NB4 (cell line): Measurements from ENCODE around the gene FMNL2.

Source experiments
- DNase-seq: peaks from one replicate; pipeline ENCODE4 v3.0.0; 2010; ENCODE audit warnings: low read depth
- H3K4me3 ChIP-seq: one replicate; pipeline ENCODE4 v1.5.1; 2011; ENCODE audit warnings: mild to moderate bottlenecking, low read depth, low read length, moderate library complexity
- CTCF ChIP-seq: IDR thresholded peaks from one replicate; pipeline ENCODE4 v1.5.1; 2012; ENCODE audit warnings: low read depth, low read length
- MAX ChIP-seq: IDR thresholded peaks from 2 replicates; pipeline ENCODE4 v1.6.1; 2011; ENCODE audit warnings: low read depth, low read length
- MYC ChIP-seq: IDR thresholded peaks from 2 replicates; pipeline ENCODE4 v1.6.1; 2011; ENCODE audit warnings: low read depth, low read length
- POLR2A ChIP-seq: IDR thresholded peaks from 2 replicates; pipeline ENCODE4 v1.6.1; 2011; ENCODE audit warnings: mild to moderate bottlenecking; ENCODE audit not compliant: insufficient read length; ENCODE audit errors: extremely low read depth

Gene FMNL2

GRCh38 chr2:152395572-152395971 is 60.6 kb downstream of the FMNL2 start:
- TF ChIP-seq MYC, result no peak
- TF ChIP-seq CTCF, result no peak
- TF ChIP-seq MAX, result no peak
- TF ChIP-seq POLR2A, result no peak
- no peak overlapping the region for H3K4me3 ChIP-seq
- no peak for DNase-seq

- TF ChIP-seq CTCF (no peak), POLR2A (no peak), MAX (no peak)
- no peak for DNase-seq
- no peak overlapping the region for H3K4me3 ChIP-seq
Observed at GRCh38 chr2:152396051-152396511, 61.1 kb downstream of the FMNL2 start.

- DNase-seq, result no peak
- TF ChIP-seq MAX (no peak), MYC (no peak), CTCF (no peak), POLR2A (no peak)
Observed at GRCh38 chr2:152396763-152397162, 61.8 kb downstream of the FMNL2 start.

GRCh38 chr2:152399003-152399402 is 64.0 kb downstream of the FMNL2 start:
- DNase-seq, result no peak
- no peak for TF ChIP-seq MYC
- no peak for TF ChIP-seq POLR2A
- TF ChIP-seq CTCF, result no peak
- no peak for TF ChIP-seq MAX
- no peak overlapping the region for H3K4me3 ChIP-seq

More at GRCh38 chr2:152396763-152397162, 61.8 kb downstream of the FMNL2 start:
- H3K4me3 ChIP-seq, result no peak overlapping the region

- DNase-seq, result no peak
- no peak overlapping the region for H3K4me3 ChIP-seq
- TF ChIP-seq CTCF, result no peak
- TF ChIP-seq MYC, result no peak
- TF ChIP-seq POLR2A, result no peak
- no peak for TF ChIP-seq MAX
Observed at GRCh38 chr2:152400607-152401214, 65.7 kb downstream of the FMNL2 start.
